Cortex of kidney (tissue), 1 donor: Measurements from ENCODE around the gene NEU3.
"Not testable (repeated sequence)": the region's sequence is repeated elsewhere in the genome, so short reads cannot be mapped to it uniquely, and the experiment has no call there.

ENCODE experiments used
- DNase-seq: peaks from one replicate; lab custom pipeline; 2025; lab: John Stamatoyannopoulos, UW

Gene NEU3

DNA sequence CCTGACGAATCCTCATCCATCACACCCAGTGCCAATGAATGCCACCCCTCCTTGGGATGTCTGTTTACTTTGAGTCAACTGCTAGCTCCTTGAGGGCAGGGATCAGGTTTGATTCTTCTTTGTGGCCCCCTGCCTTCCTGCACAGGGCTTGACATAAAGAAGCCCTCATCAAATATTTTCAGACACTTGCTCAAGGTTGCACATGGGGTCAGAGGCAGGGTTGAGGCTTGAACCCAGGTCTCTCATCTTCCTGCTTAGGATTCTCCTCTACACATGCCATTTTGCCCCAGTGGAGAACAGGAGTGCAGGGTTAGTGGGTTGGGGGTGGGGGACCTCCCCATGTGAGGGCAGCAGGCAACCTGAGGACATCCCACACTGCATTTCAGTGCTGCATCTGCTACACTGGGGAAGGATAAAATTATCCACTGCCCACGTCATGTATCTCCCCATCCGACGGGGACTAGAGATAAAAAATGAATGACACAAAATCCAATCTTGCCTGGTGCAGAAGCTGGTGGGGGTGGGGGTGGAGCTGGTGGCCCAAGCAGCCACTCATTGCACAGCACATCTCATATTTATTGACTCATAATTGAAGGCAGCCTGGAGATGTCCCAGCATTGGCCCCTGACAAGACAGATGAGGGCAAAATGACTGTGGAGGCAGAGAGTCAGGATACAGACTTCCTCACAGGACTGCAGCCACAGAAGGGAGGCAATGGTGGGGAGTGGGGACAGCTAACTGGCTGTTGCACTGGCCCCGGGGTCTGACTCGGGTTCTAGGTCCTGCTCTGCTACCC lies 41.3 kb downstream of the NEU3 start:
- DNase-seq, result no peak

DNA sequence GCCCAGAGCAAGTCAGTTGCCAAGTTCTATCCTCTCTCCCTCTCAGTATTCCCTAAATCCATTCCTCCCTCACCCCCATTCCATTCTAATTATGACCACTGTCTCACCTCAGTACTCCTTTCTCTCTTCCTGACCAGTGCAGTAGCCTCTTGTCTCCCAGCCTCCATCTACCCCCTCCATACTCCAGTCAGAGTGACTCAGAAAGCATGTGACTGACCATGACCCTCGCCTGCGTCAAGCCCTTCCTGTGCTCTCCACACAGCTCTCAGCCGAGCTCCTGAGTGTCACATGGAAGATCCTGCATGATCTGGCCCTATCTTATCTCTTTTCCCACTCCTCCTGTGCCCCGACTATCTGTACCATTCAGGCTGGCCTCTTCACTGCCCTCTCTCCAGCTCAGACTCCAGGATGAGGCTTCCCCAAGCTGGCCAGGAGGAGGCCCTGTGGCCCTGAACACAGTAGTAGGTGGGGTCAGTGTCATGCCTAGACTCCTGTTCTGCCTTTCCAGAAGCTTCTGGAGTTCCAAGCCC lies 42.6 kb downstream of the NEU3 start:
- no peak for DNase-seq

DNA sequence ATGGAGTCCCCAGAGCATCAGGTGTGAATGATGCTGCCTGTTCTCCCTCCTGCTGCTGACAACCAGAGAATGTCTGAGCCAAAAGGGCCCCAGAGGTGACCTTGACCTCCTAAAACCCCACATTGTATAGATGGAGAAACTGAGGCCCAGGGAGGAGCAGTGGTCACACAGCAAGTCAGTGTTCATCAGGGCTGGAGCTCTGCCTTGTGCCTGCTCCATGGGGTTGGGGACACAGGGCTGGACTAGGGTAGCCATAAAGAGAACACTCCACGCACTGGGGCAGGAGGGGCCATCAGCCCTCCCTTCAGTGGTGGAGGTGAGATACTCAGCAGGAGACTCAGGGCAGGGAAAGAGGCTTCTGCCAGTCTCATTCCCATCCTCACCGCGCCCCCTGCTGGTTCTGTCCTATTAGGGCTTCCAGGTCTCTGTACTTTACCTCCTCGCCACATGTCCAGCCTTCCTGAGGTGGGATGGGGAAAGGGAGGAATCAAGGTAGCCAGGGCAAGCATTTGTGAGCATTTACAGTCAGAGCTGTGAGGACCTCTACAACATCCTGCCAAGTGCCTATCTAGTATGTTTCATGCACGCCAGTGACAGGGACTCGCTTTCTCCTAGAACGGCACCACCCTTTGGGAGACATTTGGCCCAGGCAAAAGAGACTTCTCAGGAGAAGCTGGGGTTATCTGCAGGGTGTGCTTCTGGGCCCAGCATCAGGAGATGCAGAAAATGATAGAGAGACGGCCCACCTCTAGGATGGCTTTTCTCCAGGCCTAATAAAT lies 43.2 kb downstream of the NEU3 start:
- no peak for DNase-seq

DNA sequence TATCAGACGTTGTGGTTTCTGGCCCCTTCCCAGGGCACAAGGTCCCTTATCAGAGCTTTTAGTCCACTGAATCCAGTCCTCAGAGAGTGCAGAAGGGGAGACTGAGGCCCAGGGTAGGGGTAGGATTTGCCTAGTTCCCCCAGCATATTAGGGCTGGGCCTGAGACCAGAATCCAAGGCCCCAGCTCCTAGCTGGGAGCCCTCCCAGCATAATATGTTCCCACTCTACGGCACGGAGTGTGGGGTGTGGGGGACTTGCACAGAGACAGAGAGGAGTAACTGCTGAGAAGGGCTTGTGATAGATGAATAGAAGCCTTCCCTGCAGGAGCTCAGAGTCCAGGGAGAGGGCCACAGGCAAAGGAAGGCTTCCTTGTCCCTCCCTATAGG lies 43.8 kb downstream of the NEU3 start:
- DNase-seq, result no peak

DNA sequence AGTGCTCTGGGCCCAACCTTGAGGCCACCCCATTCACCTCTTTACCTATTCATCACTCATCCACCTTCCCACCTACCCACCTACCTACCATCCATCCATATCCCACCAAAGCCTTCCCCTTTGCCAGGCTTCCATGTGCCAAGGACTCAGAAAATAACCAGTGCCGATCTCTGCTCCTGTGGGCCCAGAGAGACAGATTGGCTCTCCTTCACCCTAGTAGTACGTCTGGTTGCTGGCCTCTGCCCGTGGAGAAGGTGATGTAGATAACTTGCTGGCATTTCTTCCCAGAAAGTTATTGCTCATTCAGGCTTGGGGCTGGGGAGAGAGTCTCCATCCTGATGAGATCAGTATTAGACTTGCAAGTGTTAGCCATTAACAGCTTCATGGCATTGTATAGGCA lies 45.2 kb downstream of the NEU3 start:
- no peak for DNase-seq

DNA sequence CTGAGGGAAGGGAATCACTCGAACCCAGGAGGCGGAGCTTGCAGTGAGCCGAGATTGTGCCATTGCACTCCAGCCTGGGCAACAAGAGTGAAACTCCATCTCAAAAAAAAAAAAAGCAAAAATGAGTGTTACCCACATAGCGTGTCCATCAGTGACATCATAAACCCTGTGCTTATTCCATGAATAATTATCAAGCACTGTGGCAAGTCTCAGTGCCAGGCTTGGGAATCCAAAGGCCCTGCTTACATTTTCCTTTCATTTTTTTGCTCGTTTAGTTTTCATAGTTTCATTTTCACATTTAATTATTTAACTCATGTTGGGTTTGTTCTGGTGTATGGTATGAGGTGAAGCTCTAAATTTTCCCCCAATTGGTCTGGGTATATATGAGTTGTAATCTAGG lies 46.5 kb downstream of the NEU3 start:
- no peak for DNase-seq

DNA sequence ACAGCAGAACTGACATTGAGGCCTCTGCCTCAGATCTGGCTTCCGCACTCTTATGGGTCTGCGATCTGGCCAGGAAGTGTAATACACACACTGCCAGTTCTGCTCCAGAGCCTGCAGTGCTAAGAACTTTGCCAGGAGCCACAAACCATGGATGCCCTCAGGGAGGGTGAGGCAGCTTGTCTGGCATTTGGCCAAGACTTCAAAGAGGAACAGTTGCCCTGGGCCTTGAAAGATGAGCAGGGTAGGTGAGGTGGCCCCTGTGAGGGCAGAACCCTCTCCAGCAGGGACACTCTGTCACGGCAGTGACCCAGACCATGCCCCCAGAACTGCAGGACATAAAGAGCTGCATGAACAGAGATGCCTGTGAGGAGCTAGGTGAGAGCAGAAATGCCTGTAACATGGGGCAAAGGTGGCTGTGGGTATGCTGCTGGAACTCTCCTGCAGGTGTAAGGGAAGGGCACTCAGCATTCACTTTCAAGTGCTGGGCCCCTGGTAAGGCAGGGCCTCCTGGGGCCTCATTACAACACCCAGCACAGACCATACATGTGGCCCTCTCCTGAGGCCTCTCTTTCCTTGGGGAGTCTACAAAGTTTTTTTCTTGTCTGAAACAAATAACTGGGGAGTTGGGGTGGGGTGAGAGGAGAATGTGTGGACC lies 47.3 kb downstream of the NEU3 start:
- DNase-seq, result no peak

DNA sequence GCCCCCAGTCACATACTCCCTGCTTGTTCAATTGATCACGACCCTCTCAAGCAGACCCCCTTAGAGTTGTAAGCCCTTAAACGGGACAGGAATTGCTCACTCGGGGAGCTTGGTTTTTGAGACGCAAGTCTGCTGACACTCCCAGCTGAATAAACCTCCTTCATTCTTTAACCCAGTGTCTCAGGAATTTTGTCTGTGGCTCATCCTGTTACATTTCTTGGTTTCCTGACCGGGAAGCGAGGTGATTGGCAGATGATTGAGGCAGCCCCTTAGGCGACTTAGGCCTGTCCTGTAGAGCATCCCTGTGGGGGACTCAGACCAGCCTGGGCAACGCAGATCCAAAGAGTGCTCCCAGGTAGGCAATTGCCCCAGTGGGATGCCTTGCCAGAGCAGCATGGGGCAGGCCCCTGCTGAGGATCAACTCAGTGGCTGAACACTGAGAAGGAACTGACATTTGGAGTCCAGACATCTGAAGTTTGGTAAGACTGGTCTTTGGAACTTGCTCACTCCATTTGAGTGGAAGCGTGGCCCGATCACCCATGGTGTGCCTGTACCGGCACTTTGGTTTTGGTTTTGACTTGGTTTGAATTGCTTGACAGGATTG lies 51.5 kb downstream of the NEU3 start:
- no peak for DNase-seq

DNA sequence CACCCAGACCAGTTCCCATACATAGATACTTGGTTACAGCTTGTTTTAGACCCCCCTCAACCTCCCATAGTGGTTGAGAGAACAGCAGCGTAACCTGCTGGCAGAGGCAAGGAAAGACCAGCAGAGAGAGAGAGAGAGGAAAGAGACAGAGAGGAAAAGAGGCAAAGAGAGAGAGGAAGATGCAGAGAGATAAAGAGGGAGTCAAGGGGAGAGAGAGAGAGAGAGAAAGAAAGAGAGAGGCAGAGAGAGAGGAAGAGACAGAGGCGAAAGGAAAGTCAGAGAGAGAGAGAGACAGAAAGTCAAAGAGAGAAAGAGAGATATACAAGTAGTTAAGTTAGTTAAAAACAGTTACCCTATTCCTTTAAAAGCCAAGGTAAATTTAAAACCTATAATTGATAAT lies 52.5 kb downstream of the NEU3 start:
- DNase-seq, result no peak

DNA sequence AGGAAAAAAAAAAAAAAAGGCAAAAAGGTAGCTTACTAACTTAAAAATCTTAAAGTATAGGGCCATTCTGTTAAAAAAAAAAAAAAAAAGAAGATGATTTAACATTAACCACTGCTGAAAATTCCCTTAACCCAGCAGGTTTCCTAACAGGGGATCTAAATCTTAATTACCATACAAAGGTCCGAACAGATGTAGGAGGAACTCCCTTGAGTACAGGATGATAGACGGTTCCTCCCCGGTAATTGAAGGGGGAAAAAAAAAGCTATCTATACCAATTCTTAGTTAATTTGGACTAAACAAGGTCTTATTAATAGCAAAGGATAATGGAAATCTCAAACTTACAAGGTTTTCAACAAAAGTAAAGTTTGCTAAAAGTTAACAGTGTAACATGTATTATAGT lies 53.1 kb downstream of the NEU3 start:
- DNase-seq, result not testable (repeated sequence)

DNA sequence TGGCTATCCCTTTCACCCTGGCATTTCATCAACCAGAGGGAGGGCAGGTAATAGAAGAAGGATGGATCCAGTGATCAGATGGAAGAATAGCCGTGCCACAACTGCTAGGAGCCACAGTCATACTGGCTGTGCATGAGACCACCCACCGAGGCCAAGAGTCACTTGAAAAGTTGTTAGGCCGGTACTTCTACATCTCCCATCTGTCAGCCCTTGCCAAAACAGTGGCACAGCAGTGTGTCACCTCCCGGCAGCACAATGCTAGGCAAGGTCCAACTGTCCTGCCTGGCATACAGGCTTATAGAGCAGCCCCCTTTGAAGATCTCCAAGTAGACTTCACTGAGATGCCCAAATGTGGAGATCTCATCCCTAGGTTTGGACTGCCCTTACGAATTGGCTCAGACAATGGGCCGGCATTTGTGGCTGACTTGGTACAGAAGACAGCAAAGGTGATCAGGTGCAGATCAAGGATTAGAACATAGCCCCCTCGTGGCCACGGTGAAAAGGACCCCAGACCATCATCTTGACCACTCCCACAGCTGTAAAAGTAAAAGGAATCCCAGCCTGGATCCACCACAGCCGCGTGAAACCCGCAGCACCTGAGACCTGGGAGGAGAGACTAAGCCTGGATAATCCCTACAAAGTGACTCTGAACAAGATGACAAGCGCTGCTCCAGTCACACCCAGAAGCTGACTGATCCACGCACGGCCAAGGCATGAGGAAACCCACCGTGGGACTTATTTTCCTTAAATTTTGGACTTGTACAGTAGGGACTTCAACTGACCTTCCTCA lies 55.8 kb downstream of the NEU3 start:
- DNase-seq, result not testable (repeated sequence)

DNA sequence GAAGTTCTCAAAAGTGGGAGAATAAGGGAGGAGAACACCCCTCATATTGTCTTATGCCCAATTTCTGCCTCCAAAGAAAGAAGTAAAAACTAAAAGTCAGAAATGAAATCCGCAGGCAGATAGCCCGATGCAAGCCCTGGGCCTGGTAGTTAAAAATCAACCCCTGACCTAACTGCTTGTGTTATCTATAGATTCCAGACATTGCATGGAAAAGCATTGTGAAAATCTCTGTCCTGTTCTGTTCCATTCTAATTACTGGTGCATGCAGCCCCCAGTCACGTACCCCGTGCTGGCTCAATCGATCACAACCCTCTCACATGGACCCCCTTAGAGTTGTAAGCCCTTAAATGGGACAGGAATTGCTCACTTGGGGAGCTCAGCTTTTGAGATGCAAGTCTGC lies 57.9 kb downstream of the NEU3 start:
- DNase-seq, result not testable (repeated sequence)

DNA sequence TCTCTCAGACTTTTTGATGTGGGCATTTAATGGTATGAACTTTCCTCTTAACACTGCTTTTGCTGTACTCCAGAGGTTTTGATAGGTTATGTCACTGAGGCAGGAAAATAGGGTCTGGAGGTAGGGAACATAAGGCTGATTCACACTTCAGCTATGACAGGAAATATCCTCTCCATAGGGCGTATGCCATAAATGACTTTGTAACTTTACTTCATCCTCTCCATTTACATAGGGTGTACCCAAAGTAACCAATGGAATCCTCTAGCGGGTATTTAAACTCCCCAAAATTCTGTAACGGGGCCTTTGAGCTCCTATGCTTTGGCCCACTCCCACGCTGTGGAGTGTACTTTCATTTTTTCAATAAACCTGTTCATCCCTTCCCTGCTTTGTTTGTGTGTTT lies 58.5 kb downstream of the NEU3 start:
- DNase-seq, result no peak

DNA sequence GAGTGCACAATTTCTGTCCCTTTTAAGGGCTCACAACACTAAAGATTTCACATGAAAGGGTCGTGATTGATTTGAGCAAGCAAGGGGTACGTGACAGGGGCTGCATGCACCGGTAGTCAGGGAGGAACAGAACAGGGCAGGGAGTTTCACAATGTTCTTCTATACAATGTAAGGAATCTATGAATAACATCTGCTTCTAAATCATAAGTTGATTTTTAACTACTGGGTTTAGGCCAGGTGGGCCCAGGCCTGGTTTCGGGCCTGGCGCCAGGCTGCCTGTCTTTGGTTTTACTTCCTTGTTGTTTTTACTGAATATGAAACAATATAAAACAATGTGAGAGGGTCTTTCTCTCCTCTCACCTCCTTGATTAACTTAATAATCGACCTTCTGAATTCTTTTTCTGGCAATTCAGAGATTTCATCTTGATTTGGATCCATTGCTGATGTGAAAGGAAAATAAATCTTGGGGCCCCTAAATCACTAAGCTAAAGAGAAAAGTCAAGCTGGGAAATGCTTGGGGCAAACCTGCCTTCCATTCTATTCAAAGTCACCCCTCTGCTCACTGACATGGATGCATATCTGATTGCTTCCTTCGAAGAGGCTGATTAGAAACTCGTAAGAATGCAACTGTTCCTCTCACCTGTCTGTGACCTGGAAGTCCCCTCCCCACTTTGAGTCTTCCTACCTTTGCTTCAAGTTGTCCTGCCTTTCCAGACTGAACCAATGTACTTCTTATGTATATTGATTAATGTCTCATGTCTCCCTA lies 61.0 kb downstream of the NEU3 start:
- not testable (repeated sequence) for DNase-seq

DNA sequence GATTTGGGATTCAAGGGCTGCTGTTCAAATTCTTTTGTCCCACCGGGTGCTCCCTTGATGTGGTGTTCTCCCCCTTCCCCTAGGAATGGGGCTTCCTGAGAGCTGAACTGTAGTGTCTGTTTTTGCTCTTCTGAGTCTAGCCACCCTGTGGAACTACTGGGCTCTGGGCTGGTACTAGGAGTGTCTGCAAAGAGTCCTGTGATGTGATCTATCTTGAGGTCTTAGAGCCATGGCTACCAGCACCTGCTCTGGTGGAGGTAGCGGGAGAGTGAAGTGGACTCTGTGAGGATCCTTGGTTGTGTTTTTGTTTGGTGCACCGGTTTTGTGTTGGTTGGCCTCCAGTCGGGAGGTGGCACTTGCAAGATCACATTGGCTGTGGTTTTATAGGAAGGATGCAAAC lies 61.8 kb downstream of the NEU3 start:
- no peak for DNase-seq

DNA sequence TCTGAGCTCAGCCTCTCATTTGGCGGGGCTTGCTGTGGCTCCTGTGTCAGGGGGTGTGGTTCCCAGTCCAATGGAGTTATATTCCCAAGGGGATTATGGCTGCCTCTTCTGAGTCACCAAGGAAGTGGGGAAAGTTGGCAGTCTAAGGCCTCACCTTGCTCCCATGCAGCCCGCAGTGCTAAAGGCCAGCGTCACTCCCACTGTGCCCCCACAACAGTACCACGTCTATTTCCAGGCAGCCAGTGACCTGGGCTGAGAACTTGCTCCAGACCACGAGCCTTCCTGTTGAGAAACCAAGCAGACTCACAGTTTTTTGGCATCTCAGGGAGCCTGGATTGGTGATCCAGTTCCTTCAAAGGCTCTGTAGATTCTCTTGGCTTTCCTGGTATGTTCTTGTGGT lies 62.3 kb downstream of the NEU3 start:
- no peak for DNase-seq

DNA sequence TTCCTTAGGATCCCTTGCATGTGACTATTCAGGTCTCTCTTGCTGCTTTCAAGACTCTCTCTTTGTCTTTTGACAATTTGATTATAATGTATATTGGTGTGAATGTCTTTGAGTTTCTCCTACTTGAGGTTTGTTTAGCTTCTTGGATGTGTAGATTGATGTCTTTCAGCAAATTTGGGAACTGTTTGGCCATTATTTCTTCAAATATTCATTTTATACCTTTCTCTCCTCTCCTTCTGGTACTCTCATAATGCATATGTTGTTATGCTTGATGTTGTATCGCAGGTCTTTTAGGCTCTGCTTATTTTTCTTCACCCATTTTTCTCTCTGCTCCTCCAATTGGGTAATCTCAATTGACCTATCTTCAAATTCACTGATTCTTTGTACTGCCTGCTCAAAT lies 63.7 kb downstream of the NEU3 start:
- no peak for DNase-seq

DNA sequence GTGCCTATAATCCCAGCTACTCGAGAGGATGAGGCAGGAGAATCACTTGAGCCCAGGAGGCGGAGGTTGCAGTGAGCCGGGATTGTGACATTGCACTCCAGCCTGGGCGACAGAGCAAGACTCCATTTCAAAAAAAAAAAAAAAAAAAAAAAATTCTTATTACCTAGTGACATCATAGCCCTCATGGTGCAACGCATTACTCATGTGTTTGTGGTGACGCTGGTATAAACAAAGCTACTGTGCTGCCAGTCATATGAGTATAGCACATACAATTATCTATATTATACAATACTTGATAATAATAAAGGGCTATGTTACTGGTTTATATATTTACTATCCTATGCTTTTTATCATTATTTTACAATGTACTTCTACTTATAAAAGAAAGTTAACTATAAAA lies 66.8 kb downstream of the NEU3 start:
- DNase-seq, result no peak

DNA sequence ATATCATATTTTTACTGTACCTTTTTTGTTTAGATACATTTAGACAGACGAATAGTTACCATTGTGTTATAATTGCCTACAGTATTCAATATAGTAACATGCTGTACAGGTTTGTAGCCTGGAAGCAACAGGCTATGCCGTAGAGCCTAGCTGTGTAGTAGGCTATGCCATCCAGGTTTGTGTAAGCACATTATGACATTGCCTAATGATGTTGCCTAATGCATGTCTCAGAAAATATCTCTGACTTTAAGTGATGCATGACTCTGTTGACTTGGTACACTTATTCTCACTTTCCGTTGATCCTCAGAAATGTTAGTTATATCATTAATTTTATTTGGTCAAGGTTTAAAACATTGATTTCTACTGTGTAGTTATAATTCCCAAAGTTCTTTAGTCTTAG lies 68.1 kb downstream of the NEU3 start:
- no peak for DNase-seq

DNA sequence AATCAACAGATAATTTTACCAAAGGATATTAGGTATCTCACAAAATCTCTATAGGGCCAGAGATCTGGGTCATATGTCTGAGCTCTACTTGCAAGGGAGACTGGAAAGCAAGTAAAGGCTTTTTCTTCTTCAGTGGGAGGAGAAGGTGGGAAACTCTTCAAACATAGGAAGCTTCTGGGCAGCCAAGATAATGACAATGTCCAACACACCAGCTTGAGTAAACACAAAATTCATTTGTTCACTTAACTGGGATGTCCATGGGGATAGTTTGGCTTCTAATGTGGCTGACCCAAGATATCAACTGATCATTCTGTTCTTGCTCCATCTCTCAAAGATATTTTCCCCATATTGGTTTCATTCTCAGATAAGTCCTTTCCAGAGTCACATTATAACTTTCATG lies 70.6 kb downstream of the NEU3 start:
- no peak for DNase-seq
